CD4-positive, CD25-positive, alpha-beta regulatory T cell (primary cell): ENCODE data around the gene ARSA. TPM values are rescaled to one million over a fixed set of nuclear protein-coding genes. Genes with fewer than 3 reads are reported as not detected.
A peak's percentile ranks its signal among the peaks of the same experiment; 100 is the strongest.

Experiments
- ATAC-seq, 2 donors: fragments of 150-1000 bp; cut with Tn5 transposase; one replicate each; pipeline ENCODE4 v1.10.0; 2021; ENCODE audit warnings: low read depth in 2 of 2, moderate number of reproducible peaks in 2 of 2, moderate library complexity in 1 of 2
- DNase-seq, 3 donors: peaks; one replicate each; pipeline versions ENCODE4 v3.0.0 to v3.0.0-alpha.2; 2012 to 2022; ENCODE audit warnings: mixed read lengths in 1 of 3
- H3K27ac ChIP-seq: one replicate; pipeline ENCODE4 v1.7.0; 2013; ENCODE audit warnings: mild to moderate bottlenecking, low read length; ENCODE audit not compliant: insufficient read depth, poor library complexity, severe bottlenecking
- H3K27me3 ChIP-seq: one replicate; pipeline ENCODE4 v1.7.0; 2013; ENCODE audit warnings: low read length; ENCODE audit not compliant: control insufficient read depth, insufficient read depth
- H3K36me3 ChIP-seq: one replicate; pipeline ENCODE4 v1.7.0; 2013; ENCODE audit warnings: mild to moderate bottlenecking, low read length, moderate library complexity; ENCODE audit not compliant: control insufficient read depth, insufficient read depth
- H3K4me1 ChIP-seq: 2 replicates; pipeline ENCODE4 v1.7.0; 2013; ENCODE audit warnings: mild to moderate bottlenecking, low read length; ENCODE audit not compliant: insufficient read depth, control insufficient read depth, poor library complexity, severe bottlenecking
- H3K4me3 ChIP-seq: one replicate; pipeline ENCODE4 v1.7.0; 2013; ENCODE audit warnings: low read depth, mild to moderate bottlenecking, low read length, moderate library complexity
- H3K9me3 ChIP-seq, 2 experiments: 1 replicate in 1 of 2; 2 replicates in 1 of 2; pipeline ENCODE4 v1.7.0; 2013; ENCODE audit warnings: low read length in 2 of 2, mild to moderate bottlenecking in 1 of 2, moderate library complexity in 1 of 2; ENCODE audit not compliant: control insufficient read depth in 2 of 2
- H3K27ac Mint-ChIP-seq, 3 donors: one replicate each; pipeline ENCODE4 v1.8.0; 2020 to 2022; ENCODE audit warnings: mild to moderate bottlenecking in 3 of 3, mixed read lengths in 3 of 3, moderate library complexity in 2 of 3
- H3K27me3 Mint-ChIP-seq: one replicate; pipeline ENCODE4 v1.8.0; 2022; ENCODE audit warnings: mild to moderate bottlenecking, mixed read lengths
- H3K36me3 Mint-ChIP-seq: one replicate; pipeline ENCODE4 v1.8.0; 2020; ENCODE audit warnings: mixed read lengths
- H3K4me1 Mint-ChIP-seq, 4 donors: one replicate each; pipeline ENCODE4 v1.8.0; 2020 to 2022; ENCODE audit warnings: mixed read lengths in 4 of 4, mild to moderate bottlenecking in 1 of 4
- H3K4me3 Mint-ChIP-seq, 4 donors: one replicate each; pipeline ENCODE4 v1.8.0; 2020 to 2022; ENCODE audit warnings: mild to moderate bottlenecking in 4 of 4, mixed read lengths in 4 of 4, moderate library complexity in 3 of 4
- H3K9me3 Mint-ChIP-seq, 7 donors: one replicate each; pipeline ENCODE4 v1.8.0; 2020 to 2022; ENCODE audit warnings: mixed read lengths in 7 of 7, mild to moderate bottlenecking in 3 of 7, moderate library complexity in 2 of 7
- polyA plus RNA-seq, 4 donors: library from polyadenylated mRNA; unstranded; fragments of 300-500 nt; fragmentation: Illumina TruSeq; gene quantifications; one replicate each; pipeline ENCODE4 v1.2.3, GENCODE V29; 2021
- total RNA-seq: library from RNA; stranded (reverse); gene quantifications from one replicate; pipeline ENCODE4 v1.2.3, GENCODE V29; 2022

Gene ARSA
- total and polyA plus RNA-seq, 5 donors from 2014 or later: 8.0 to 81.3 (median 10.7) TPM

DNA sequence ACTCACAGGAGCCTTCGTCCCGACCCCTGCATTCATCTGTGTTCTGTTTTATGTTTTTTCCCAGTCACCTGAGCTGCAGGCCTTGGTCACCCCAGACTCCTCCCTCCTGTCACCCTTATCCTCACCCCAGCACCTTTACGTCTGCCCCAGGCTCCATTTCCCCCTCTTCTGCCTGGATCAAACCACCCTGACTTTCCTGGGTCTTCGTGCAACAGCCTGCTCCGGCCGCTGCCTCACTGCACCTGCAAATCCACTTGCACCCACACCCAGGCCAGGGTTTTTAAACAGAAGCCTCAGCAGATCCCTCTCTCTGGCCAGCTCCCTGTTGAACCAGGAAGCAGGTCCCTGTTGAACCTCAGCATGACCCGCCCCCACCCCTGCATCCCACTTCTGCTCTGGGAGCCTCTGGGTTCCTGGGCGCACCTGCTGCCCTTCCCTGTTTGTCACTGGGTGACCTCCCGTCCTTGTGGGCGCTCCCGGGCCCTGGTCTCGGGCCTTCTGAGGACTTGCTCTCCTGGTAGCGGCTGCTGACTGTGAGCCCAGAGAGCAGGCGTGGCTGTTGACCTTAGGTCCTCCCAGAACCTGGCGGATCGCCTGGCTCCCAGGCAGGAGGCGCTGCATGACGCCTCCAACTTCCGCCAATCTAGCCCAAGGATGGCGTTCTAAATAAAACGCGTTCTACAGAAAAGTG is 14.5 kb downstream of the ARSA start:
- no peak for DNase-seq
- Mint-ChIP-seq H3K27me3 (peaks cover 47% of the 10 kb centered on the region), H3K27ac (no peak overlapping the region)

DNA sequence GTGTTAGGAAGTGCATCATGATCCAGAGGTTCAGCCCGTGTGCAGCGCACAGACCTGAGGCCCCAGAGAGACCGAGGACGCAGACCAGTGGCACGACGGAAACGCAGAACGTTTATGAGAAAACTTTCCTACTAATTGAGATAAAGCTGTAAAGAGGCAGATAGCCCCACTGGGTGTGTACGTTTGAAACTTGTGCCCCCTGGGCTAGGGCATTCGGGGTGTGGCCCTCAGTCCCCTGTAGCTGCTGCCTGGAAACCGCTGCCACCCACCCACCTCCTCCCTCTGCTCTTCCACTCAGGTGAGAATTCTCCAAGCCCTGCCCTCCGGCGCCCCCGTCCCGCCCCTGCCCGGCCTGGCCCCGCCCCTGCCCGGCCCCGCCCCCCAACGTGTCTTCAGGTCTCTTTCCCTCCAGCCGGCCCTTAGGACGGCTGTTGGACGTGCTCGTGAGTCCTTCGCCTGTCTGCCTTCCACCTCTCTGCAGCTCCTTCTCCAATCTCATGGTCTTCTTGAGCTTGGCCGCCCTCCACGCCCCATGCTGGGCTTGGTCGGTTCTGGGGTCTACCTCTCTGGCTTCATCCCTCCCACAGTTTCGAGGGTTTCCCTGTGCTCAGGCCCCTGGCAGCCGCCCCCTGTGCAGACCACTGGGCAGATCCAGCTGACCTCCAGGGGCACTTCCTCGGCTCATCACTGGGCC is 15.3 kb downstream of the ARSA start:
- Histone ChIP-seq H3K27me3 (no peaks in the 10 kb centered on the region), H3K27ac (no peak overlapping the region), H3K4me1 (no peaks in the 10 kb centered on the region), H3K36me3 (no peaks in the 10 kb centered on the region), H3K9me3 (no peaks in the 10 kb centered on the region), H3K4me3 (no peak overlapping the region)
- Mint-ChIP-seq H3K4me3 (peak overlapping the region in 1 of 4 donors; percentile 1), H3K4me1 (peaks cover 0 to 10% (median 2%) of the 10 kb centered on the region in 4 donors), H3K27ac (no peak overlapping the region), H3K36me3 (no peaks in the 10 kb centered on the region), H3K9me3 (no peaks in the 10 kb centered on the region), H3K27me3 (peaks cover 52% of the 10 kb centered on the region)
- no peak for DNase-seq
- ATAC-seq: peak in 1 of 2 donors; percentile 45

More for the DNA sequence above, 14.5 kb downstream of the ARSA start:
- Histone ChIP-seq H3K4me1 (no peaks in the 10 kb centered on the region), H3K9me3 (no peaks in the 10 kb centered on the region), H3K4me3 (no peak overlapping the region), H3K27ac (no peak overlapping the region), H3K27me3 (no peaks in the 10 kb centered on the region), H3K36me3 (no peaks in the 10 kb centered on the region)
- Mint-ChIP-seq H3K9me3 (no peaks in the 10 kb centered on the region), H3K36me3 (no peaks in the 10 kb centered on the region), H3K4me1 (peaks cover 0 to 10% (median 2%) of the 10 kb centered on the region in 4 donors), H3K4me3 (no peak overlapping the region)
- ATAC-seq: no peak

DNA sequence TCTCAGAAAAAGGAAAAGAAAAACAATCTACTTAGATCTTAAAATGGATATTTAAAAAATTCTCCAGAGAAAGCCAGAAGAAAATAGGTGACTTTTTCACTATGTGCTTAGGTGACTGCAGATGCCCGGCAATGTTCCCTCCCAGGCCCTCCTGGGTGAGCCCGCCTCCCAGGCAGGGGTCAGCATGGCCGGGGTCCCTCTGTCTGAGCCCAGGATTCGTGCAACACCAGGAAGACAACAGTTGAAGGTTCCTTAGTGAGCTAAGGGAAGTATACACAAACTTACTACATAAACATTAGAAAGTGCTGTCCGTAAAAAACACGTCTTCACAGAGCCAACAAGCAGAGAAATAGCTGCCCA is 15.8 kb downstream of the ARSA start:
- no peak for ATAC-seq
- no peak for DNase-seq
- Mint-ChIP-seq H3K36me3 (no peaks in the 10 kb centered on the region), H3K4me1 (peaks cover 0 to 10% (median 2%) of the 10 kb centered on the region in 4 donors), H3K27ac (no peak overlapping the region), H3K27me3 (peaks cover 52% of the 10 kb centered on the region), H3K9me3 (no peaks in the 10 kb centered on the region), H3K4me3 (peak overlapping the region in 1 of 4 donors; percentile 1)
- no peaks in the 10 kb centered on the region for H3K4me1 ChIP-seq
- no peaks in the 10 kb centered on the region for H3K27me3 ChIP-seq
- H3K36me3 ChIP-seq: no peaks in the 10 kb centered on the region
- no peak overlapping the region for H3K27ac ChIP-seq
- no peak overlapping the region for H3K4me3 ChIP-seq
- no peaks in the 10 kb centered on the region for H3K9me3 ChIP-seq

DNA sequence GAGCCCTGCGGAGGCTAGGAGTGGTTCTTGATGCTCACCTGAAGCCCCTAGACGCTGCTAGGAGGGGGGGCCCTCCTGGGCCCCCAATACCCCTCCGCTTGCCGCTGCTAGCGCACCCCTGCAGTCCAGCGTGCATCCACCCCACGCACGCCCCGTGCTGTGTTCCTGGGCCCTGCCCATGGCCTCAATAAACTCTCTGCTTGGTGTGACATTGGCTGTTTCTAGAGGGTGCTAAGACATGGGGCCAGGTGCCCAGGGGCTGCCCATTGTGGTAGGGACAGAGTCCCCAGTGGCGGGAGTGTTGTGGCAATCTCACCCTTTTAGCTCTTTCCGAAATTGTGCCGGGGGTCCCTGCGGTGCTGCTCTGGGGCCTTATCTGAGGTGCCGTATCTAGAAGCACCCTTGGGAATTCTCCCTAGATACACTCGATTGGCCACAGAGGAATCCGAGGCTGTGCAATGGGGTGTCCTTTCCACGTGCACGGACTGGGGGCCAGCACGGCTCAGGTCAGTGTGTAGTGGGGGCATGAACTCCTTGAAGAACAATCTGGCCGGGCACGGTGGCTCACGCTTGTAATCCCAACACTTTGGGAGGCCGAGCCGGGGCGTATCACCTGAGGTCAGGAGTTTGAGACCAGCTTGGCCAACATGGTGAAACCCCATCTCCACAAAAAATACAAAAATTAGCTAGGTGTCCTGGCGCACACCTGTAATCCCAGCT is 16.5 kb downstream of the ARSA start:
- Mint-ChIP-seq H3K36me3 (no peaks in the 10 kb centered on the region), H3K4me3 (no peak overlapping the region), H3K27ac (no peak overlapping the region), H3K27me3 (peaks cover 53% of the 10 kb centered on the region), H3K4me1 (peaks cover 0 to 10% (median 2%) of the 10 kb centered on the region in 4 donors), H3K9me3 (no peaks in the 10 kb centered on the region)
- H3K4me1 ChIP-seq: no peaks in the 10 kb centered on the region
- DNase-seq (no peak), ATAC-seq (no peak)
- H3K27me3 ChIP-seq: no peaks in the 10 kb centered on the region
- no peak overlapping the region for H3K4me3 ChIP-seq
- no peaks in the 10 kb centered on the region for H3K9me3 ChIP-seq
- H3K27ac ChIP-seq: no peak overlapping the region
- H3K36me3 ChIP-seq: no peaks in the 10 kb centered on the region

DNA sequence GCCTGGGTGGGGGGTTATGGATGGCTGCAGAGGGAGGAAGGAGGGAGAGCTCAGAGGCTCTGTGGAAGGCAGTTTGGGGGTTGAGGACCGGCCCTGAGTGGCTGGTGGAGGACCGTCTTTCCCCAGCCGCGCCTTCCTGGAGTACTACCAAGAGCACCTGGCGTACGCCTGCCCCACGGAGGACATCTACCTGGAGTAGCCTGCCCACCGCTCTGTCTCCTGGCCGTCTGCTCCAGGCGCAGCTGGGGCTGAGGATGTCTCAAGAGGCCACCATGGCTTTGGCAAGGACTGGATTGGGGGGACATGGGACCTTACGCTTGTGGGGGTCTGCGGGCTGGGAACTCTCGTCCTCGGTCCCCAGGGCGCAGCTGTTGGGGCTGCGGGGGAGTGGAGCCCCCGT is 17.4 kb downstream of the ARSA start:
- Mint-ChIP-seq H3K27ac (no peak overlapping the region), H3K4me3 (no peak overlapping the region), H3K9me3 (no peaks in the 10 kb centered on the region), H3K36me3 (no peaks in the 10 kb centered on the region), H3K27me3 (peaks cover 53% of the 10 kb centered on the region), H3K4me1 (peaks cover 0 to 10% (median 2%) of the 10 kb centered on the region in 4 donors)
- H3K27me3 ChIP-seq: no peaks in the 10 kb centered on the region
- no peak for ATAC-seq
- DNase-seq: no peak
- no peaks in the 10 kb centered on the region for H3K4me1 ChIP-seq
- no peaks in the 10 kb centered on the region for H3K9me3 ChIP-seq
- no peak overlapping the region for H3K4me3 ChIP-seq
- H3K27ac ChIP-seq: no peak overlapping the region
- H3K36me3 ChIP-seq: no peaks in the 10 kb centered on the region

DNA sequence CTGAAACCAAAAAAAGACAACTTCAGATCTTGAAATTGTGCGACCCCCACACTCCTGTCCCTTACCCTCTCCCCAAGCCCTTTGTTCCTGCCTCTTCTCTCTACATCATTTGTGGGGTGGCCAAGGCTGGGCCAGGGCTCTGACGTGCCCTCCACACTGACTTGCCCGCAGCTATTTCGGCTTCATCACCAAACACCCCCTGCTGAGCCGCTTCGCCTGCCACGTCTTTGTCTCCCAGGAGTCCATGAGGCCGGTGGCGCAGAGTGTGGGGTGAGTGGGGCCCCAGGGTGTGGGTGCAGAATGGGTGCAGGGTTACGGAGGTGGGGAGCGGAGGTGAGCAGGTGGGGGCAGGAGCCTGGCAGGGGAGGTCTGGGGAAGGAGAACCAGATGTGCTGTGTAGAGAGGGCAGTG is 17.9 kb downstream of the ARSA start:
- H3K27ac Mint-ChIP-seq: no peak overlapping the region
- H3K36me3 Mint-ChIP-seq: no peaks in the 10 kb centered on the region
- H3K9me3 ChIP-seq: no peaks in the 10 kb centered on the region
- H3K36me3 ChIP-seq: no peaks in the 10 kb centered on the region
- H3K9me3 Mint-ChIP-seq: no peaks in the 10 kb centered on the region
- no peak overlapping the region for H3K4me3 Mint-ChIP-seq
- ATAC-seq (no peak), DNase-seq (no peak)
- H3K4me1 ChIP-seq: no peaks in the 10 kb centered on the region
- peaks cover 51% of the 10 kb centered on the region for H3K27me3 Mint-ChIP-seq
- peaks cover 0 to 10% (median 2%) of the 10 kb centered on the region in 4 donors for H3K4me1 Mint-ChIP-seq
- H3K27ac ChIP-seq: no peak overlapping the region
- H3K4me3 ChIP-seq: no peak overlapping the region
- no peaks in the 10 kb centered on the region for H3K27me3 ChIP-seq

DNA sequence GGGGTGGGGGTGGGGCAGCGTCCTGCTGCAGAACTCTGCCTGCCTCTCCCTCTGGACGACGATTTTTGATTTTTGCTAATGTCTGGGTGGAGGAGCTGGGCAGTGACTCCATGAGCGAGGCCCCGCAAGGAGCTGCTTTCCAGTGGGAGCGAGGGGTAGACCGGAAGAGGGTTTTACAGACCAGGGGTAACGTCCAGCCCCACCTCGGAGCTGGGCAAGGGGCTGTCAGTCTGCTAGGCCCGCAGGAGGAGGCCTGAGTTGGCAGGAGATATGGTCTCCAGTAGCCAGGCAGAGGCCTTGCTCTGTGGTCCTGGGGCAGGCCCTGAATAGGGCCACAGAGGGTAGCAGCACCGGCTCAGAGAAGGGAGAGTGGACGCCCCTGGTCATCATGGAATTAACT is 18.4 kb downstream of the ARSA start:
- peaks cover 46% of the 10 kb centered on the region for H3K27me3 Mint-ChIP-seq
- no peak overlapping the region for H3K27ac Mint-ChIP-seq
- Histone ChIP-seq H3K27me3 (no peaks in the 10 kb centered on the region), H3K27ac (no peak overlapping the region), H3K36me3 (no peaks in the 10 kb centered on the region), H3K4me1 (no peaks in the 10 kb centered on the region), H3K9me3 (no peaks in the 10 kb centered on the region), H3K4me3 (no peak overlapping the region)
- no peak overlapping the region for H3K4me3 Mint-ChIP-seq
- ATAC-seq (no peak), DNase-seq (no peak)
- H3K4me1 Mint-ChIP-seq: peaks cover 0 to 10% (median 2%) of the 10 kb centered on the region in 4 donors
- H3K9me3 Mint-ChIP-seq: no peaks in the 10 kb centered on the region
- H3K36me3 Mint-ChIP-seq: no peaks in the 10 kb centered on the region
